ENCODE results near the gene PAM.
"Not testable (repeated sequence)": the region's sequence is repeated elsewhere in the genome, so short reads cannot be mapped to it uniquely, and the experiment has no call there.

PAM gene

GRCh38 chr5:103010168-103010567 is 255.1 kb downstream of the PAM start:
- no peak for DNase-seq

DNA sequence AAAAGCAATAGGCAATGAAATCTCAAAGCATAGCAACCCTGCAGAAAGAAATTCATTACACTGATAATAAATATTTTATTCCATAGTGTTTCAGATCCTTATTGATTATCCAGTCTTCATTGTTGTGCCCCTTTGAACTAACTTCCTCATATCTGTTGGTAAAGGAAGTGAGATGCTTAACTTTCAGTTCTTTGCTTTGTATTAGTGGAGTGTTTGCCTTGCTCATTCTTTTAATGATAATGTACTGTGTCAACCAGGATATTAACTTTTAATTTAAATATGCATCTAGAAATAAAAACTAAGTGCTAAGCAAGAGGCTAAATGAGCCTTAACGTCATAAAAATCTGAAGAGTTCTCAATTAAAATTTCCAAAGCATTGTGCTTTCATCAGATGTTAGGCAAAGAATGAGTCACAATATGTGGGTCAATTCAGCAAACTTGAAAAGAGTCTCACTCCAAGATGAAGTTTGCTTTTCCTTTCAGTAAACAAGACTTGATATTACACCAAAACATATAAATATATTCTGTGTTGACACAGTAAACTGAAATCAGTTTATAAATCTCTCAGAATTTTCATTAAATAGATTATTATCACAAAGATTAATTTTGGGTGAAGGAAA is 258.9 kb downstream of the PAM start:
- no peak for DNase-seq

DNA sequence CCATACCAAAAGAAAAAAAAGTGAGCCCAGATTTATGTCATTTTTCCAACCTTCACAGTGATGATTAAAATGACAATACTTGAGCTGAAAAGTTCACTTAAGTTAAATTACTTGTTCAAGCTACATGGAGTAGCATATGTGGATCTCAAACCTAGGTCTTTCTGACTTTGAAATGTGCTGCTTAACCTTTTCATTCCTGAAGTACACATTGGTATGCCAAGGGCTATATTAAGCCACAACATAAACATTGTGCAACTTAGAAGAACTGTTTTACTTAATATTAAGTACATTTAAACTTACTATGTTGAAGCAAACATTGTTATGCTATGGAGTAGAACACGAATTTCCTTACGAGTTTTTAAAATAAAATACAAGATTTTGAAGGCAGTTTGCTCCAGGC is 259.9 kb downstream of the PAM start:
- DNase-seq: no peak

DNA sequence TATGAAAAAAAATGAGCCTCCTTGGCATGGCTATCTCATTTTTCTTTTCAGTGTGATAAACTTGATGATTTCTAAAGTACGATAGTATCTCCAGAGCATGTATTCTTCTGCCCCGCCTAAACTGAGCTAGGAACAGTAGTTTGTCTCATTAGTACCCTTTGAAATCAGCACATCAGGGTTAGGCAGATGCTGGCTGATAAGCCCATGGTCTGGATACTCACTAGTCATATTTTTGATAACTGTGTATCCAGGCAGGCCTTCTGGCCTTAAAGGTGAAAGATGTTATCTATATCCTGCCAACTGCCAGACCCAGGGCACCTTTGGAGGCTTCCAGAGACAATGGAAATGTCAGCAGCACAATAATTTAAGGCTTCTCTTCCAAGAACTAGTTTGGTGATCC is 261.1 kb downstream of the PAM start:
- DNase-seq: no peak

GRCh38 chr5:103019804-103020203 is 264.7 kb downstream of the PAM start:
- no peak for DNase-seq

GRCh38 chr5:103021314-103021713 is 266.2 kb downstream of the PAM start:
- no peak for DNase-seq

DNA sequence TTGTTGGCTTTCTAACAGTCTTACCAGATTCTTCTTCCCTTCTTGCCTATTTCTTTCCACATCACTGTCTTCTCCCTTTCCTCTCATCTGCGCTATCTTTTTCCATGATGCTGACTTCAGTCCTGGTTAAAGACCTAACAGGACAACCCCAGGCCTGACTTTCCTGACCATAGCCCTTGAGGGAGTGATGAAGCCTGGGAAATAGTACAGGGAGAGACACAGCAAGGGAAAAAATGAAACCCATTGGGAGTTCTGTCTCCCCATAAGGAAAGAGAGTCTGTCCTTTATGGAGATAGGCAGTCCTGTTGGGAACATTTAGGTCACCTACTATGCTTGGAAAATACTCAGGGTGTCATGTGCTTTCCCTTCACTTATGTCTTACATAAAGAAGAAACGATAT is 272.2 kb downstream of the PAM start:
- no peak for DNase-seq

GRCh38 chr5:103031607-103032006 is 276.5 kb downstream of the PAM start:
- DNase-seq: no peak

- no peak for DNase-seq
Measured at GRCh38 chr5:103033696-103034095, 278.6 kb downstream of the PAM start.

- no peak for DNase-seq
Measured at GRCh38 chr5:103034662-103035392, 279.7 kb downstream of the PAM start.

- no peak for DNase-seq
Measured at GRCh38 chr5:103035701-103036100, 280.6 kb downstream of the PAM start.

DNA sequence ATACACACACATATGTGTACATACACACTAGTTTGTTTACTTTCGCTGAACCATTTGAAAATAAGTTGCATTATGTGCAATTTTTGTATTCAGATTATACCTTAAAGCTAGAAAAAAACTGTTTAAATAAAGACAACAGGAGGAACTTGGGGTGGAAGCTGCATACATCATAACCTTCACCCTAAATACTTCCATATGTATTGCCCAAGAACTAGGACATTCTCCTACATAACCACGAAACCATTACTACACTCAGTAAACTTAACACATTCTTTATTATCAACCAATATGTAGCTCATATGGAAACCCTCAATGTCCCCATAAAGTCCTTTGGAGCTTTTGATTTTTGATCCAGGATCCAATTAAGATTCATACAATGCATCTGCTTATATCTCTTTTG is 281.5 kb downstream of the PAM start:
- no peak for DNase-seq

GRCh38 chr5:103037673-103038455 is 282.8 kb downstream of the PAM start:
- DNase-seq: no peak

DNA sequence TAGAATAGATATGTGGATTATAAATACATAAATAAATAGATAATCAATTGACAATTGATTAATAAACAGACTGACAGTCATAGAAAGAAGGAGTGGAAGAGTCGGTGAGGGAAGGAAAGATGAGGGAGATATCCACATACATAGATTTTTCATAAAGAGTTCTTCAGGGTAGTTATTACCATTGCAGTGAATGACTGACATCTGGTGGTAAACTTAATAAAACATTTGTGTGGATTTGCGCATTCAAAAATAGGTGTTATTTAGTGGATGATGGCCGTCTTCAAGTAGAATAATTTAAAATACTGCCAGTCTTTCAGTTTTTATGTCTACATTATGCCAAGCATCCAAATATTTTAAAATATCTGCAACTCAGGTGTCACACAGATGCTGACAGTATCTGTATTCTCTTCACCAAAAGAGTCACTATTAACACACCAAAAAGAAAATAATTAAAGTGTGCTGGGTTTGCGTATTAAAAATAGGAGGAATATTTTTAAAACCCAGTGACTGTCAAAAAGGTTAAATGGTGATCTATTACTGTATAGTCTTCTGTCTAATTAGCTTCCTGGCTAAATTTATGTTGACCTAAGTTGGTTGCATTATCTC is 286.1 kb downstream of the PAM start:
- DNase-seq: no peak

DNA sequence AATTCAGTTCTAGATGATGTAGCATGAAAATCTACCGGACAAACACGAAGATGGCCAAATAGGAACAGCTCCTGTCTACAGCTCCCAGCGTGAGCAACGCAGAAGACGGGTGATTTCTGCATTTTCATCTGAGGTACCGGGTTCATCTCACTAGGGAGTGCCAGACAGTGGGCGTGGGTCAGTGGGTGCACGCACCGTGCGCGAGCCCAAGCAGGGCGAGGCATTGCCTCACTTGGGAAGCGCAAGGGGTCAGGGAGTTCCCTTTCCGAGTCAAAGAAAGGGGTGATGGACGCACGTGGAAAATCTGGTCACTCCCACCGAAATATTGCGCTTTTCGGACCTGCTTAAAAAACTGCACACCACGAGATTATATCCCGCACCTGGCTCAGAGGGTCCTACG is 291.6 kb downstream of the PAM start:
- not testable (repeated sequence) for DNase-seq

- no peak for DNase-seq
Measured at GRCh38 chr5:103057208-103058130, 302.4 kb downstream of the PAM start.

GRCh38 chr5:103059525-103059924 is 304.4 kb downstream of the PAM start:
- DNase-seq: no peak

DNA sequence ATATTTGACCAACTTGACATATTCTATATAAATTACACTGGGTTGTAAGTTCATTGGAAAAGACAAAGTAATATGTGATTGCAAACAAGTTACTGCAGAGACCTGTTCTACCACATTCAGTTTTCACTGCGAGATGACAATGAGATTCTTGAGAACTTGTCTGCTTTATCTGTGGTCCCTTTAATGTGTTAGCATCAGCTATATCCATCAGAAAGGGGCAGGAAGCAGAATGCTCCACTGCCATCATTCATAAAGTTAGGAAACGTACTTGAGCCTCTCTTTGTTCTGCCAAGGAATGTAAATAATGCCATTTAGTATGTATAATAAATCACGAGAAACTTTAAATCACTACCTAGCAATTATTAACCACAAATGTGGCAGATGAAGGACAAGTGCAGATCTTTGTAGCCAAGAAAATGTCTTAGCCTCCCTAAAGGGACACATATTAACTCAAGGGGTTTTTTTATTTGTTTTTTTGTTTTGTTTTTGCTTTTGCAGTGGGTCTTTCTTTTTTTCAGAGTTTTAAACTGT is 305.4 kb downstream of the PAM start:
- no peak for DNase-seq

DNA sequence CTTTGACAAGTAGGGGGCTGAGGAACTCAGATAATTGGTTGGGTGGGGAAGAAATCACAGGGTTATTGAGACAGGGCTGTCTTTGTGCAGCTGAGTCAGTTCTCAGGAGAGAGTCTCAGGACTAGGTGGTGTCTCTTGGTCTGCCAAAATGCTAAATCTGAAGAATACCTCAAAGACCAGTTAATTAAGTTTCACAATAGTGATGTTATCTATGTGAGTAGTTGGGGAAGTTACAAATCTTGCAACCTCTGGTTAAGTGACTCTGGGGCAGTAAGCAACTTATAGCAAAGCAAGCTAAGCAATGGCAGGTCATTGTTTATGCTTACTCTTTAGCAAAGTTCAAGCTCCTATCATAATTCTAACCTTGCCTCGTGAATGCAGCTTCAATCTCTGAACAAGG is 311.2 kb downstream of the PAM start:
- DNase-seq: no peak

GRCh38 chr5:103073500-103073899 is 318.4 kb downstream of the PAM start:
- not testable (repeated sequence) for DNase-seq

GRCh38 chr5:103075442-103075841 is 320.3 kb downstream of the PAM start:
- DNase-seq: no peak

All from activated naive CD4-positive, alpha-beta T cell treated with Interleukin-2 at 50 U/mL for 16 hours (primary cell).